Natural killer cell (primary cell): ENCODE measurements around the gene CCL26. TPM values are rescaled to one million over a fixed set of nuclear protein-coding genes. Genes with fewer than 3 reads are reported as not detected.

ENCODE experiments used
- ATAC-seq, 3 donors: fragments of 150-1000 bp in 2 of 3; fragments of 200-7000 bp in 1 of 3; cut with Tn5 transposase; 1 replicate in 1 of 3; 2 replicates in 2 of 3; pipeline ENCODE4 v1.10.0; 2021; ENCODE audit warnings: mild to moderate bottlenecking in 2 of 3, moderate library complexity in 2 of 3
- DNase-seq, 2 donors: peaks; one replicate each; pipeline versions ENCODE4 v3.0.0 to v3.0.0-alpha.2; 2013 to 2021; ENCODE audit warnings: mixed read lengths in 1 of 2
- H3K27ac ChIP-seq: one replicate; pipeline ENCODE4 v1.5.1; 2013; ENCODE audit warnings: mild to moderate bottlenecking, low read length
- H3K27me3 ChIP-seq: one replicate; pipeline ENCODE4 v1.6.1; 2013; ENCODE audit warnings: low read length; ENCODE audit not compliant: control insufficient read depth, insufficient read depth
- H3K36me3 ChIP-seq: one replicate; pipeline ENCODE4 v1.6.1; 2013; ENCODE audit warnings: low read length; ENCODE audit not compliant: control insufficient read depth, insufficient read depth
- H3K4me1 ChIP-seq: one replicate; pipeline ENCODE4 v1.6.1; 2013; ENCODE audit warnings: low read length; ENCODE audit not compliant: control insufficient read depth, insufficient read depth
- H3K4me3 ChIP-seq: one replicate; pipeline ENCODE4 v1.5.1; 2013; ENCODE audit warnings: low read length
- H3K9me3 ChIP-seq: one replicate; pipeline ENCODE4 v1.6.1; 2013; ENCODE audit warnings: low read length; ENCODE audit not compliant: control insufficient read depth, insufficient read depth
- H3K27ac Mint-ChIP-seq, 2 donors: one replicate each; pipeline ENCODE4 v1.8.0; 2022; ENCODE audit warnings: mild to moderate bottlenecking in 2 of 2, mixed read lengths in 2 of 2, moderate library complexity in 1 of 2
- H3K27me3 Mint-ChIP-seq, 2 donors: one replicate each; pipeline ENCODE4 v1.8.0; 2022; ENCODE audit warnings: low read depth in 2 of 2, mixed read lengths in 2 of 2
- H3K36me3 Mint-ChIP-seq: one replicate; pipeline ENCODE4 v1.8.0; 2022; ENCODE audit warnings: mixed read lengths
- H3K4me1 Mint-ChIP-seq, 2 donors: one replicate each; pipeline ENCODE4 v1.8.0; 2022; ENCODE audit warnings: mixed read lengths in 2 of 2
- H3K4me3 Mint-ChIP-seq: one replicate; pipeline ENCODE4 v1.8.0; 2022; ENCODE audit warnings: mild to moderate bottlenecking, moderate library complexity, mixed read lengths
- H3K9me3 Mint-ChIP-seq, 2 donors: one replicate each; pipeline ENCODE4 v1.8.0; 2022; ENCODE audit warnings: mixed read lengths in 2 of 2
- CTCF ChIP-seq: fragments of 200-600 bp; IDR thresholded peaks from one replicate; pipeline ENCODE4 v1.8.0; 2022; ENCODE audit warnings: antibody characterized with exemption
- WGBS: methylation state at CpG from one replicate; pipeline ENCODE4 v1.1.7; 2013; ENCODE audit warnings: missing lambda C conversion rate; ENCODE audit not compliant: insufficient coverage; 5-methylcytosine and 5-hydroxymethylcytosine counted together
- intact Hi-C: fragments of 100-400 bp; cut with micrococcal nuclease; formaldehyde crosslinking; loops from one replicate; pipeline ENCODE4 v1.14.2; 2022
- total RNA-seq, 4 donors: library from RNA; stranded (reverse); fragments of 120-200 nt in 1 of 4; gene quantifications; one replicate each; pipeline versions ENCODE4 v1.2.3 to v1.2.4, GENCODE V29; 2013 to 2022

Gene CCL26
- total RNA-seq, 3 donors from 2014 or later (not counting 1 experiment from before 2014, with no cell fraction given), result not detected

- no peaks in the 10 kb centered on the region for H3K36me3 ChIP-seq
- no peaks in the 10 kb centered on the region for H3K27me3 ChIP-seq
- intact Hi-C loops, result no loop called here
- H3K9me3 ChIP-seq, result no peaks in the 10 kb centered on the region
- WGBS, result 74% methylated on average over 3 of the region's 5 CpGs
- H3K36me3 Mint-ChIP-seq, result no peaks in the 10 kb centered on the region
- H3K27ac ChIP-seq, result no peak overlapping the region
- no peak for DNase-seq
- peaks cover 0 to 3% of the 10 kb centered on the region in 2 donors for H3K9me3 Mint-ChIP-seq
- H3K27ac Mint-ChIP-seq, result no peak overlapping the region
- H3K4me3 Mint-ChIP-seq, result no peak overlapping the region
- no peak for ATAC-seq
- TF ChIP-seq CTCF, result no peak
- H3K27me3 Mint-ChIP-seq, result peaks cover 0 to 7% of the 10 kb centered on the region in 2 donors
- no peak overlapping the region for H3K4me3 ChIP-seq
- H3K4me1 Mint-ChIP-seq, result no peaks in the 10 kb centered on the region
- no peaks in the 10 kb centered on the region for H3K4me1 ChIP-seq
Observed at GRCh38 chr7:75818472-75818871, 46.5 kb upstream of the CCL26 start.

- intact Hi-C loops, result no loop called here
- H3K36me3 ChIP-seq, result no peaks in the 10 kb centered on the region
- no peak for ATAC-seq
- 79% methylated on average over 5 of the region's 6 CpGs for WGBS
- H3K9me3 Mint-ChIP-seq, result peaks cover 0 to 3% of the 10 kb centered on the region in 2 donors
- no peak for TF ChIP-seq CTCF
- no peak overlapping the region for H3K4me3 ChIP-seq
- no peaks in the 10 kb centered on the region for H3K36me3 Mint-ChIP-seq
- no peak overlapping the region for H3K27ac Mint-ChIP-seq
- no peaks in the 10 kb centered on the region for H3K27me3 ChIP-seq
- DNase-seq, result no peak
- H3K4me3 Mint-ChIP-seq, result no peak overlapping the region
- peaks cover 0 to 7% of the 10 kb centered on the region in 2 donors for H3K27me3 Mint-ChIP-seq
- H3K4me1 Mint-ChIP-seq, result no peaks in the 10 kb centered on the region
- H3K27ac ChIP-seq, result no peak overlapping the region
- H3K4me1 ChIP-seq, result no peaks in the 10 kb centered on the region
- no peaks in the 10 kb centered on the region for H3K9me3 ChIP-seq
Observed at GRCh38 chr7:75817116-75817515, 45.1 kb upstream of the CCL26 start.

- Mint-ChIP-seq H3K36me3 (no peaks in the 10 kb centered on the region), H3K27ac (no peak overlapping the region), H3K27me3 (peaks cover 0 to under 1% of the 10 kb centered on the region in 2 donors), H3K4me1 (no peaks in the 10 kb centered on the region), H3K9me3 (no peaks in the 10 kb centered on the region), H3K4me3 (no peak overlapping the region)
- H3K27ac ChIP-seq, result no peak overlapping the region
- H3K27me3 ChIP-seq, result no peaks in the 10 kb centered on the region
- no peak for ATAC-seq
- intact Hi-C loops, result no loop called here
- 81% methylated on average over 10 of the region's 10 CpGs for WGBS
- H3K9me3 ChIP-seq, result no peaks in the 10 kb centered on the region
- H3K36me3 ChIP-seq, result no peaks in the 10 kb centered on the region
- DNase-seq, result no peak
- H3K4me3 ChIP-seq, result no peak overlapping the region
- no peaks in the 10 kb centered on the region for H3K4me1 ChIP-seq
- no peak for TF ChIP-seq CTCF
Observed at GRCh38 chr7:75815418-75816064, 43.5 kb upstream of the CCL26 start.

- 84% methylated on average over 10 of the region's 13 CpGs for WGBS
- no peak overlapping the region for H3K27ac Mint-ChIP-seq
Observed at GRCh38 chr7:75814407-75814947, 42.5 kb upstream of the CCL26 start.

More at GRCh38 chr7:75814407-75814947, 42.5 kb upstream of the CCL26 start:
- Mint-ChIP-seq H3K36me3 (no peaks in the 10 kb centered on the region), H3K4me3 (no peak overlapping the region), H3K9me3 (no peaks in the 10 kb centered on the region), H3K4me1 (no peaks in the 10 kb centered on the region), H3K27me3 (no peaks in the 10 kb centered on the region)
- TF ChIP-seq CTCF, result no peak
- Histone ChIP-seq H3K27me3 (no peaks in the 10 kb centered on the region), H3K4me3 (no peak overlapping the region), H3K4me1 (no peaks in the 10 kb centered on the region), H3K9me3 (no peaks in the 10 kb centered on the region), H3K27ac (no peak overlapping the region), H3K36me3 (no peaks in the 10 kb centered on the region)
- no peak for DNase-seq
- intact Hi-C loops, result no loop called here
- ATAC-seq, result no peak
